ENCODE data around the gene CLCN1. TPM values are rescaled to one million over a fixed set of nuclear protein-coding genes. Genes with fewer than 3 reads are reported as not detected.

The CLCN1 gene
- total RNA-seq, 1 experiment from 2014 or later = not detected

DNA sequence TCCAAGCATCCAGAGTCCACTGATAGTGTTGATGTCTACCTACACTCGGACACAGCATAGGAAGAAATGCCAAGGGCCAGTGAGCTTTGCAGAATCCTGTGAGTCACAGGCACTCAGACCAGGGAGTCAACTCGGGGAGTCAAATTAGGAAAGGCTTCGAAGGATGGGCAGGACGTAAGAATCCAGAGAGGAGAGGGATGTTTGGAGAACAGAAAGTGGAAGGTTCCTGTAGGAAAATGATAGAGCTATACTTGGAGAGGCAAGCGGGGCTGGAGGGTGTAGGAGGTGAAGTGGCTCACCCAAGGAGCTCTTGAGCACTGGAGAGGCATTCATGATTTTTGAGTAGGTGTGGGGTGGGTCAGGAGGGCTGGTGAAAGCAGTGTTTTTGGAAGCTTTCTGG, 68.2 kb downstream of the CLCN1 start:
- Histone ChIP-seq H3K27me3 (ENCODE audit: low read length) (no peaks in the 10 kb centered on the region), H4K20me1 (ENCODE audit: insufficient read depth, low read depth, low read length) (no peaks in the 10 kb centered on the region), H3K4me3 (ENCODE audit: low read length) (no peak overlapping the region), H3K9ac (ENCODE audit: low read length) (no peak overlapping the region), H3K27ac (ENCODE audit: low read length) (no peak overlapping the region), H3K9me2 (replicated peaks; ENCODE audit: insufficient read depth, low read length) (no peaks in the 10 kb centered on the region), H2AFZ (ENCODE audit: low read length) (no peak overlapping the region), H3K4me1 (ENCODE audit: low read length) (peaks cover 9% of the 10 kb centered on the region), H3K4me2 (ENCODE audit: low read depth, low read length, poor library complexity, severe bottlenecking) (no peak overlapping the region), H3K36me3 (ENCODE audit: insufficient read depth, low read length) (no peaks in the 10 kb centered on the region), H3K79me2 (ENCODE audit: low read length) (no peaks in the 10 kb centered on the region), H3K9me3 (ENCODE audit: low read length) (no peaks in the 10 kb centered on the region)
- no peak for DNase-seq

DNA sequence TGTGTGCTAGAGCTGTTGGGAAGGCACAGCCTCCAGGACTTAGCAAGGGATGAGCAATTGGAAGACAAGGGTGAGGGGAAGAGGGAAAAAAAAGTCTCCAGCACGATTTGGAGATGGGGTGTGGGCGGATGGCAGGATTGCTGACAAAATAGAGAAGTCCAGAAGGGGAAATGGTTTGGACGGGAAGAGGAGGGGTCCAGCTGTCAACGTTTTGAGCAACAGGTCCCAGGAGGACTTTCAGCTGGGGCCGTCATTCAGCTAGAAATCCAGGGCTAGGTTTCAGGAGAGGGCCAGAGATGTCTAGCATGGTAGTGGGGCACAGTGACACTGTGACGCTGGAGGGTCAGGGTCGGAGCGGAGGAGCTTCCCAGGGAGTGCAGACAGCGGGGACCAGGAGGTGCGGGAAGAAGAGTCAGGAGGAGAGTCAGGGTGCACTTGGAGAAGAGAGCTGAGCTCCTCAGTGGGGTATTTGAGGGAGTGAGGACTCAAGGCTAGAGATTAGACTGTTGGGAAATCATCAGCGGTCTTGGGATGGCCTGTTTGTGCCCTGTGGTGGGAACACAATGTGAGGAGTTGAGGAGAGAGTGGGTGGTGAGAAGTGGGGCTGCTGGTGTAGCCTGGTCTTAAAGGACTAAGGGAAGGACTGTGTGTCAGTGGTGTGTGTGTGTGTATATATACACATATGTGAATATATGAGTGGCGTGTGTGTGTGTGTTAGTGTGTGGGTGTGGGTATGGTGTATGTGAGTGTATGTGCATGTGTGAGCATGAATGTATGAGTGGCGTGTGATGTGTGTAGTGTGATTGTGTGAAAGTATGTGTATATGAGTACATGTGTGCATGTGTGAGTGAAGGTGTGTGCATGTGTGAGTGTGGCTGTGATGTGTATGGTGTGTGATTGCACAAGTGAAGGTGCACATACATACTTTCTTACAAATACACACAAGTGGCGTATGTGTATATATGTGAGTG, 69.0 kb downstream of the CLCN1 start:
- Histone ChIP-seq H4K20me1 (ENCODE audit: insufficient read depth, low read depth, low read length) (no peaks in the 10 kb centered on the region), H3K27me3 (ENCODE audit: low read length) (no peaks in the 10 kb centered on the region), H3K27ac (ENCODE audit: low read length) (no peak overlapping the region), H3K36me3 (ENCODE audit: insufficient read depth, low read length) (no peaks in the 10 kb centered on the region), H3K9me2 (replicated peaks; ENCODE audit: insufficient read depth, low read length) (no peaks in the 10 kb centered on the region), H3K4me2 (ENCODE audit: low read depth, low read length, poor library complexity, severe bottlenecking) (no peak overlapping the region), H3K9ac (ENCODE audit: low read length) (no peak overlapping the region), H3K79me2 (ENCODE audit: low read length) (no peaks in the 10 kb centered on the region), H2AFZ (ENCODE audit: low read length) (no peak overlapping the region), H3K9me3 (ENCODE audit: low read length) (no peaks in the 10 kb centered on the region), H3K4me3 (ENCODE audit: low read length) (no peak overlapping the region), H3K4me1 (ENCODE audit: low read length) (peaks cover 4% of the 10 kb centered on the region)
- no peak for DNase-seq

- no peaks in the 10 kb centered on the region for H3K27me3 ChIP-seq (ENCODE audit: low read length)
- H3K9me3 ChIP-seq (ENCODE audit: low read length) = no peaks in the 10 kb centered on the region
- H2AFZ ChIP-seq (ENCODE audit: low read length) = no peak overlapping the region
- no peak overlapping the region for H3K4me3 ChIP-seq (ENCODE audit: low read length)
- H3K36me3 ChIP-seq (ENCODE audit: insufficient read depth, low read length) = no peaks in the 10 kb centered on the region
- no peak overlapping the region for H3K27ac ChIP-seq (ENCODE audit: low read length)
- H3K9ac ChIP-seq (ENCODE audit: low read length) = no peak overlapping the region
- no peaks in the 10 kb centered on the region for H3K79me2 ChIP-seq (ENCODE audit: low read length)
- H3K4me2 ChIP-seq (ENCODE audit: low read depth, low read length, poor library complexity, severe bottlenecking) = no peak overlapping the region
- H3K4me1 ChIP-seq (ENCODE audit: low read length) = peaks cover 3% of the 10 kb centered on the region; the same call in 1 of the 2 replicates
- no peaks in the 10 kb centered on the region for H4K20me1 ChIP-seq (ENCODE audit: insufficient read depth, low read depth, low read length)
- DNase-seq = no peak
- no peaks in the 10 kb centered on the region for H3K9me2 ChIP-seq (replicated peaks; ENCODE audit: insufficient read depth, low read length)
Observed at GRCh38 chr7:143385891-143386781, 70.2 kb downstream of the CLCN1 start.

DNA sequence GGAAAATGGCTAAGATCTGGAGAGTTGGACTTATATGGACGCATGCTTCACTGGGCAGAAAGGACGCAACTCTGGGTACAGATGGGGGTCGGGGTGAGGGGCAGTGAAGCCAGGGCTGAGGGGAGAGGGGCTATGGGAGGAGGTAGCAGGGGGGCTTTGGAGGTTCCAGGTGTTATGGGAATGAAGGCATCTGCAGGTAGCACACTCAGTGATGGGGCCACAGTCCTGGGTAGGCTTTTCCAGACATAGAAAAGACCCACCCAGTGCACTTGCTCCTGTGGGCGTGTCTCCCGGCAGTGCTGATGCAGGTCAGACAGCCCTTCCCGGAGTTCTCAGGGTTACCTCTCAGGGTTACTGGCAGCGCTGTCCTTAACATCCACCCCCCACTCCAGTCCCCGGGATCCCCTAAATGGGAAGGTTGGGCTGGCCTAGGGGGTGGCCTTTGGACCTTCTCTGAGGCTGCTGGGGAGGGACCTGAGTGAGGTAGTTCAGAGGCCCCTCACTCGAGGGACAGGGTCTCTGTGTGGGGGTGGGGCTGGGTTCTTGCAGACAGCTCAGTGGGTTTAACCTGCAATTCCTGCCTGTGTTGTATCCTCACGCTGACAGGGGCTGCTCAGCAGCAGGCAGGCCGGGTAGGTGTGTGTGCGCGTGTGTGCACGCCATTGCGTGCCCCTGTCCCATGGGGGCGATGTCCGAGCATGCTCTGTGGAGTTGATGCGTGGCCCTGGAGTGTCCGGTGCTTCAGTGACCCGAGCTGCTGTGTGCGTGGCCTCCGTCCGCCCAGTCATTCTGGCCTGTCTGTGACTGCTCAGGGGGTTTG, 71.5 kb downstream of the CLCN1 start:
- Histone ChIP-seq H2AFZ (ENCODE audit: low read length) (no peak overlapping the region), H3K4me3 (ENCODE audit: low read length) (no peak overlapping the region), H3K9ac (ENCODE audit: low read length) (no peak overlapping the region), H3K4me2 (ENCODE audit: low read depth, low read length, poor library complexity, severe bottlenecking) (no peak overlapping the region), H3K9me2 (replicated peaks; ENCODE audit: insufficient read depth, low read length) (no peaks in the 10 kb centered on the region), H4K20me1 (ENCODE audit: insufficient read depth, low read depth, low read length) (no peaks in the 10 kb centered on the region), H3K9me3 (ENCODE audit: low read length) (no peaks in the 10 kb centered on the region), H3K27ac (ENCODE audit: low read length) (no peak overlapping the region), H3K4me1 (ENCODE audit: low read length) (no peaks in the 10 kb centered on the region), H3K36me3 (ENCODE audit: insufficient read depth, low read length) (no peaks in the 10 kb centered on the region), H3K79me2 (ENCODE audit: low read length) (no peaks in the 10 kb centered on the region), H3K27me3 (ENCODE audit: low read length) (no peaks in the 10 kb centered on the region)
- DNase-seq = no peak

DNA sequence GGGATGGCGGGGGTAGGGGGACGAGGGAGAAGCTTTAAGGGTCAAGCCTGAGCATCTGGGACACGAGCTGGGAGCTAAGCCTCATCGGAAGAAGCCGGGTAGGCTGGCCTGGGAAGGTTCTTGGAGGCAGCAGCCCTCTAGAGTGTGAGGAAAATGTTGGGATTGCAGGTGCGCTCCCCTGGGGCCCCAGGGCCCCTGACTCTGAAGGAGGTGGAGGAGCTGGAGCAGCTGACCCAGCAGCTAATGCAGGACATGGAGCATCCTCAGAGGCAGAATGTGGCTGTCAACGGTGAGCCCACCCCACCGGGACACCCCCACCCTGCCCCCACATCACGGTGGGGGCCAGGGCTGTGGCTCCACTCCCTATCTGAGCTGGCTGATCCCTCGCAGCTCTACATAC, 72.1 kb downstream of the CLCN1 start:
- H3K36me3 ChIP-seq (ENCODE audit: insufficient read depth, low read length) = no peaks in the 10 kb centered on the region
- H3K9ac ChIP-seq (ENCODE audit: low read length) = no peak overlapping the region
- no peak overlapping the region for H3K4me2 ChIP-seq (ENCODE audit: low read depth, low read length, poor library complexity, severe bottlenecking)
- no peaks in the 10 kb centered on the region for H3K4me1 ChIP-seq (ENCODE audit: low read length)
- no peaks in the 10 kb centered on the region for H3K27me3 ChIP-seq (ENCODE audit: low read length)
- H2AFZ ChIP-seq (ENCODE audit: low read length) = no peak overlapping the region
- H3K4me3 ChIP-seq (ENCODE audit: low read length) = no peak overlapping the region
- no peaks in the 10 kb centered on the region for H3K9me2 ChIP-seq (replicated peaks; ENCODE audit: insufficient read depth, low read length)
- DNase-seq = no peak
- no peaks in the 10 kb centered on the region for H3K79me2 ChIP-seq (ENCODE audit: low read length)
- no peak overlapping the region for H3K27ac ChIP-seq (ENCODE audit: low read length)
- no peaks in the 10 kb centered on the region for H4K20me1 ChIP-seq (ENCODE audit: insufficient read depth, low read depth, low read length)
- H3K9me3 ChIP-seq (ENCODE audit: low read length) = no peaks in the 10 kb centered on the region

DNA sequence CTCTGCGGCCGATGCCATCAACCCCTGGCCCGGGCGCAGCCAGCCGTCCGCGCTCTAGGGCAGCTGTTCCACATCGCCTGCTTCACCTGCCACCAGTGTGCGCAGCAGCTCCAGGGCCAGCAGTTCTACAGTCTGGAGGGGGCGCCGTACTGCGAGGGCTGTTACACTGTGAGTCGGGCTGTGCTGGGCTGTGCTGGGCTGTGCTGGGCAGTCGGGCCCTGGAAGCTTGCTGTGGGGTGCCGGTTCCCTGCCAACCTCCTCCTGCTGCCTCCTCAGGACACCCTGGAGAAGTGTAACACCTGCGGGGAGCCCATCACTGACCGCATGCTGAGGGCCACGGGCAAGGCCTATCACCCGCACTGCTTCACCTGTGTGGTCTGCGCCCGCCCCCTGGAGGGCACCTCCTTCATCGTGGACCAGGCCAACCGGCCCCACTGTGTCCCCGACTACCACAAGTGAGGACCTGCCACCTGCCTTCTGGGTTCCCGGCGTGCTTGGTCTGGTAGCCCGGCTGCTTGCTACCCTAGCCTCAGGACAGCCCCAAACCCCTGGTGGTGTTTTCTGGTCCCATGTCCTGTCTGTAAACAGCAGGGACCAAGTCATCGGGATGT, 72.7 kb downstream of the CLCN1 start:
- Histone ChIP-seq H3K27me3 (ENCODE audit: low read length) (no peaks in the 10 kb centered on the region), H3K4me3 (ENCODE audit: low read length) (no peak overlapping the region), H3K9me3 (ENCODE audit: low read length) (no peaks in the 10 kb centered on the region), H3K9me2 (replicated peaks; ENCODE audit: insufficient read depth, low read length) (no peaks in the 10 kb centered on the region), H2AFZ (ENCODE audit: low read length) (no peak overlapping the region), H3K79me2 (ENCODE audit: low read length) (no peaks in the 10 kb centered on the region), H3K27ac (ENCODE audit: low read length) (no peak overlapping the region), H3K4me1 (ENCODE audit: low read length) (no peaks in the 10 kb centered on the region), H3K36me3 (ENCODE audit: insufficient read depth, low read length) (no peaks in the 10 kb centered on the region), H4K20me1 (ENCODE audit: insufficient read depth, low read depth, low read length) (no peaks in the 10 kb centered on the region), H3K9ac (ENCODE audit: low read length) (no peak overlapping the region), H3K4me2 (ENCODE audit: low read depth, low read length, poor library complexity, severe bottlenecking) (no peak overlapping the region)
- no peak for DNase-seq

DNA sequence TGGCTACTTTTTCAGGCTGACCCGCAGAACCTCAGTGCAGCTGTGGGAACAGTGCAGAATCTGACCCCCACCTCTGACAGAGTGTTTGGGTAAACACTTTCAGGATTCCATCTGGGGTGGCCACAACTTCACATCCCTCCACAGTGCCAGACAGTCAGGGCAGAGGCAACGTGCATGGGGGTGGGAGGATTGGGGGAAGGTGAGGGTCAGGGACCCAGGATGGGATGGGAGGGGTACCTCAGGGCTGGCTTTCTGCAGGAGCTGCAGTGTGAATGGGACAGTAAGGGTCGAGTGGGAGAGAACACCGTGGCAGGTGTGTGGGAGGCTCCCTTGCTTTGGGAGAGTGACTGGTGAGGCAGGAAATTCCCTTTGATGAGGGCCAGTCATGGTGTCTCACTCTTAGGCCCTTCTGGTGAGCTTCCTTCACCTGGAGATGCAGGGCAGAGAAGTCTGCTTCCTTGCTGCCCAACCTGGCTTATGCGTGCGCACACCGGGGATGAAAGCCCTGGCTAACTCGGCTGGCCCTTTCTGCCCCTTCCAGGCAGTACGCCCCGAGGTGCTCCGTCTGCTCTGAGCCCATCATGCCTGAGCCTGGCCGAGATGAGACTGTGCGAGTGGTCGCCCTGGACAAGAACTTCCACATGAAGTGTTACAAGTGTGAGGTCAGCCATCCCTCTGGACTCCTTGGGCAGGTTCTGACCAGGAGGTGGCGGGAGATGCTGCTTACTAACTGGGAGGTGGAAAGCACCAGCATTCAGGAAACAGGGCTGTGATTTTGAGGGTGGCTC, 73.6 kb downstream of the CLCN1 start:
- no peak overlapping the region for H3K4me2 ChIP-seq (ENCODE audit: low read depth, low read length, poor library complexity, severe bottlenecking)
- H3K9me2 ChIP-seq (replicated peaks; ENCODE audit: insufficient read depth, low read length) = no peaks in the 10 kb centered on the region
- no peak overlapping the region for H3K4me3 ChIP-seq (ENCODE audit: low read length)
- H3K9ac ChIP-seq (ENCODE audit: low read length) = no peak overlapping the region
- H3K27me3 ChIP-seq (ENCODE audit: low read length) = no peaks in the 10 kb centered on the region
- H3K36me3 ChIP-seq (ENCODE audit: insufficient read depth, low read length) = no peaks in the 10 kb centered on the region
- no peaks in the 10 kb centered on the region for H4K20me1 ChIP-seq (ENCODE audit: insufficient read depth, low read depth, low read length)
- H3K9me3 ChIP-seq (ENCODE audit: low read length) = no peaks in the 10 kb centered on the region
- no peak overlapping the region for H3K27ac ChIP-seq (ENCODE audit: low read length)
- no peaks in the 10 kb centered on the region for H3K79me2 ChIP-seq (ENCODE audit: low read length)
- no peaks in the 10 kb centered on the region for H3K4me1 ChIP-seq (ENCODE audit: low read length)
- H2AFZ ChIP-seq (ENCODE audit: low read length) = no peak overlapping the region
- DNase-seq = no peak

Data from Karpas-422 (cell line).